ENCODE measurements around the gene FBXO44. TPM values are rescaled to one million over a fixed set of nuclear protein-coding genes. Genes with fewer than 3 reads are reported as not detected.
"Not testable (repeated sequence)": the region's sequence is repeated elsewhere in the genome, so short reads cannot be mapped to it uniquely, and the experiment has no call there.

Gene FBXO44, protein sequence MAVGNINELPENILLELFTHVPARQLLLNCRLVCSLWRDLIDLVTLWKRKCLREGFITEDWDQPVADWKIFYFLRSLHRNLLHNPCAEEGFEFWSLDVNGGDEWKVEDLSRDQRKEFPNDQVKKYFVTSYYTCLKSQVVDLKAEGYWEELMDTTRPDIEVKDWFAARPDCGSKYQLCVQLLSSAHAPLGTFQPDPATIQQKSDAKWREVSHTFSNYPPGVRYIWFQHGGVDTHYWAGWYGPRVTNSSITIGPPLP
- 9.3 TPM for total RNA-seq

DNA sequence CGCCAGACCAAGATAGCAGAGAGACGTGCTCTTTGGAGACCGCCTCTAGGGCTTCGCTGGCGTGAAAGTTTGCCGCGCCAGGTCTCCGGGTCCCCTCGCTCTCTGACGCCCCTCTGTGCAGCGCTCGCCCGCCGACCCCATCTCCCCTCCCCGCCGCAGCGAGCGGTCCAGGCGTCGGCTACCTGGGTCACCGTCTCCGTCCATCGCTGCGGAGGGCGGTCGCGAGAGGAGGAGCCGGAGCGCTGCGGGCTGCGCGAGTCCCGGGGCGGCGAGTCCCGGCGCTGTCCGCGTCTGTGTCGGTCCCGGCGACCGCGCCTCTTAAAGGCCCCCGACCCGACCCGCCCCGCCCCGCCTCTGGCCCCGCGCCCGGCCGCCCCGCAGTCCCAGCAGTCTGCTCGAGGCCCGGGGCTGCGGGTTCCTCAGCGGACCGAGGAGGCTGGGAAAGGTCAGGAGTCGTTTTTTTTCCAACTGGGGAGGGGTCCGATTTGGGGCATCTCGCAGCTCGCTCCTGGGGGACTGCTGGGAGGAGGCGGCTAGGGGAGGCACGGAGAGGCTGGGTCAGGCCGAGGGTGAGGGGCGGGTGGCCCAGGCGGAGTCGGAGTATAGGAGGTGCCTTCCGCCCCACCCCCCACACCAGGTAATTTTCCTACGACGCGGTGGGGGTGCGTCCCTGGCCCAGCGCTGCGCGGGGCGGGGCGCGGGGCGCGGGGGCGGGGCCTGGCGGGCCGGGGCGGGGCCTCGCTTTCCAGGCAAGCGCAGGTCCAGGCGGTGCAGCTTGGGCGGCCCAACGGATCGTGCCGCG lies at the start of gene FBXO44, which contains the start of gene FBXO2:
FBXO44 (plus strand) TSS at position 741 of the 802 bp plus-strand sequence. CDS start 959 bp downstream, outside the sequence.
FBXO2 (minus strand) TSS at position 293 of the 802 bp plus-strand sequence; CDS start at position 204, 89 bp downstream.
- DNase-seq, result no peak

DNA sequence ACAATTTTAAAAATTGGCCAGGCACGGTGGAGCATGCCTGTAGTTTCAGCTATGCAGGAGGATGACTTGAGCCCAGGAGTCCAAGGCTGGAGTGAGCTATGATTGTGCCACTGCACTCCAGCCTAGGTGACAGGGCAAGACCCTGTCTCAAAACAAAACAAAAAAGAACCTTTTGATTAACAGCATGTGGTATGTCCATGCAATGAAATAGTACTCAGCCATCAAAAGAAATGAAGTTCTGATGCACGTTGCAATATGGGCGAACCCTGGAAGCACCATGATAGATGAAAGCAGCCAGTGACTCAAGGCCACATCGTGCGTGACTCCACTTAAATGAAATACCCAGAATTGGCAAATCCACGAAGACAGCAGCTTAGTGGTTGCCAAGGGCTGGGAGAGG lies 47.9 kb upstream of the FBXO44 start:
- no peak for DNase-seq

DNA sequence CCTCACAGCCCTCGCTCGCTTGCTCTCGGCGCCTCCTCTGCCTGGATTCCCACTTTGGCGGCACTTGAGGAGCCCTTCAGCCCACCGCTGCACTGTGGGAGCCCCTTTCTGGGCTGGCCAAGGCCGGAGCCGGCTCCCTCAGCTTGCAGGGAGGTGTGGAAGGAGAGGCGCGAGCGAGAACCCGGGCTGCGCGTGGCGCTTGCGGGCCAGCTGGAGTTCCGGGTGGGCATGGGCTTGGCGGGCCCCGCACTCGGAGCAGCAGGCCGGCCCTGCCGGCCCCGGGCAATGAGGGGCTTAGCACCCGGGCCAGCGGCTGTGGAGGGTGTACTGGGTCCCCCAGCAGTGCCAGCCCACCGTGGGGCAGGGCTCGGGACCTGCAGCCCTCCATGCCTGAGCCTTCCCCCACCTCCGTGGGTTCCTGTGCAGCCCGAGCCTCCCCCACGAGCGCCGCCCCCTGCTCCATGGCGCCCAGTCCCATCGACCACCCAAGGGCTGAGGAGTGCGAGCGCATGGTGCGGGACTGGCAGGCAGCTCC lies 46.0 kb upstream of the FBXO44 start:
- not testable (repeated sequence) for DNase-seq

DNA sequence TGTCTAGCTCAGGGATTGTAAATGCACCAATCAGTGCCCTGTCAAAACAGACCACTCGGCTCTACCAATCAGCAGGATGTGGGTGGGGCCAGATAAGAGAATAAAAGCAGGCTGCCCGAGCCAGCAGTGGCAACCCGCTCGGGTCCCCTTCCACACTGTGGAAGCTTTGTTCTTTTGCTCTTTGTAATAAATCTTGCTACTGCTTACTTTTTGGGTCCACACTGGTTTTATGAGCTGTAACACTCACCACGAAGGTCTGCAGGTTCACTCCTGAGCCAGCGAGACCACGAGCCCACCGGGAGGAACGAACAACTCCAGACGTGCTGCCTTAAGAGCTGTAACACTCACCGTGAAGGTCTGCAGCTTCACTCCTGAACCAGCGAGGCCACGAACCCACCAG lies 45.3 kb upstream of the FBXO44 start:
- DNase-seq, result not testable (repeated sequence)

DNA sequence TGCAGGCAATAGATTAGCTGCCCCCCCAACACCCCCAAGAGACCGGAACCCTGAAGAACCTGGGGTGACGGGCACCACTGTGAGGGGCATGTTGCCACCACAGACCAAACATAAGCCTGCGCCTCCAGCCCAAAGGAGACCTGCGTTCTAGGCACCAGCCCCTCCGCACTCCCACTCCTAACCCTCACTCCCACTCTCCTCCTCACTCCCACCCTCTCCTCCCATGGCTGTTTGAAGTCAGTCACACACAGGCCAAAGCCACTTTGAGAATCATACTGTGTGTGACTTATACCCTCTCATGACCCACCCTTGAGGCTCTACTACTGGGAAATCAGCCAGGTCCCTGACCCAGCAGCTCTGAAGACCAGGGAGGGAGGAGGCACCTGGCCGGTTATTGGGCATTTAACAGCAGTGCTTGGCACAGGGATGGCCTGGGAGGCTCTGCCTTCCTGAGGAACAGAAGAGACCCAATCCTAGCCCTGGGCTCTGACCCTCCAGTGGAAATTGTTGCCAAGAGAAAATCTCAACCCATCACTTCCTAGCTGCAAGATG lies 44.0 kb upstream of the FBXO44 start:
- no peak for DNase-seq

DNA sequence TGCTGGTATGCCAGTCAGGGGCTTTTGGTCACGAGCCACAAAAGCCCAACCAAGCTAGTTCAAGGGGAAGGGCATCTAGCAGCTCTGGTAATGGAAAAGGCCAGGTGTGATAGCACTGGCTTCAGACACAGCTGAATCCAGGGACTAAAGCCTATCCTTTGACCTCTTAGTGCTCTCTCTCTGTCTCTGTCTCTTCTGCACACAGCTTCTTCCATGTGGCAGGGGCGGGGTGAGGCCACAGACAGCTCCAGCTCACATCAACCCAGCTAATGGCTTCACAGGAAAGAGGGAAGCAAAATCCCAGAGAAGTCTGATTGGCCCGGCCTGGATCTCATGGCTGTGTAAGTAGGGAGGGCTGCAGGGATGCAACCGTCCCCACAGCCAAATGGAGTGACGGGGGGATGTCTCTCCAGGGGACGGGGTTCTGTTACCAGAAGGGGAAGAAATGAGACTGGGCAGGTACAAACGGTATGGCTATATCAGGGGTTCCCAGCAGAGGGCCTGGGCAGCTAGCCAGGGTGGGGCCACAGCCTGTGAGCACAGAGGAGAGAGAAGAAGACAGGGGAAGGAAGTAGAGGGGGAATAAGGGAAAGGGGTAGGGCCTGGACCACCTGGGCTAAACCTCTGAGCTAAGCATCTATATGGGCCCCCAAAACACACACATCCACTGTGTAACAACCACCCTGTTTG lies 42.9 kb upstream of the FBXO44 start:
- DNase-seq, result no peak

DNA sequence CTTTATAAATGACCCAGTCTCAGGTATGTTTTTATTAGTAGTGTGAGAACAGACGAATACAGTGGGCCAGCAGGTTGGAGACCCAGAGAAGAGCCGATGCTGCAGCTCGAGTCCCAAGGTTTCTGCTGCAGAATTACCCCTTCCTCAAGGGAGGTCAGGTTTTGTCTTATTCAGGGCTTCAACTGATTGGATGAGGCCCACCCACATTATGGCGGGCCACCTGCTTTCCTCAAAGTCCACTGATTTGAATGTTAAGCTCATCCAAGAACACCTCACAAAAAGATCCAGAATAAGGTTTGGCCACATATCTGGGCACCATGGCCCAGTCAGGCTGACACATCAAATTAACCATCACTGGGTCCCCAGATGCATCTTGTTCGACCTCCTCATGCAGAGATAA lies 41.3 kb upstream of the FBXO44 start:
- no peak for DNase-seq

DNA sequence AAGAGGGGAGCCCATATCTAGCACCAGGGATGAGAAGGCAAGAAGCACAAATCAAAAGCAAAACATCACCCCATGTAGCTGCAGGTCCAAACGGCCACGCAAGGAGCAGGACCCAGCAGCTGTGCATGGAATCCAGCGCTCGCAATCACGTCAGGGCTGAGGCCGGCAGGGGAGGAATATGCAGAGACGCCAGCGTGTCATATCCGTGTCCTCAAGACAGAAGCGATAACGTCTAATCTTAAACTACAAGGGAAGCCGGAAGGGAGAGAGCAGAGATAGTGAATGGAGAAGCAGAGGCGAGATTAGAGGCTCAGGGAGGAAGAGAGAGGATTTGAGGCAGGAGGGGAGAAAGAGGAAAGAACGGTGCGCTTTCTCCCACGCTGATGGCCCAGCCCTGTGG lies 39.6 kb upstream of the FBXO44 start:
- no peak for DNase-seq

DNA sequence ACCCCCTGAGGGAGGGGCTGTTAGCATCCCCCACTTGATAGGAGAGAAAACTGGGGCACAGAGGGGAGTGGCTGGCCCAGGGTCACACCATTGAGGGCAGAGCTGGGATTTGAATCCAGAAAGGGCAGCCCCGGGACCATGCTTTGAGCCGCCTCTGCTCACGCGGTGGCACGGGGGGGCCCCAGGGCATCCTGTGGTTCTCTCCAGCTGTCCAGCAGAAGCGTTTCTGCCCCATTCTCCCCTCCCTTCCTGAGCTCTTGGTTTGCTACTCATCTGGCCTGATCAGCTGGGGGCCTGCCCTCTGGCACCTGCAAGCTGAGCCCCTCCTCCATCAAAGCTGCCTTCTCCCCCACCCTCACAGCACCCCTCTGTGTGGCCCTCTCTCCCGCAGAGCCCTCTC lies 37.9 kb upstream of the FBXO44 start:
- no peak for DNase-seq

DNA sequence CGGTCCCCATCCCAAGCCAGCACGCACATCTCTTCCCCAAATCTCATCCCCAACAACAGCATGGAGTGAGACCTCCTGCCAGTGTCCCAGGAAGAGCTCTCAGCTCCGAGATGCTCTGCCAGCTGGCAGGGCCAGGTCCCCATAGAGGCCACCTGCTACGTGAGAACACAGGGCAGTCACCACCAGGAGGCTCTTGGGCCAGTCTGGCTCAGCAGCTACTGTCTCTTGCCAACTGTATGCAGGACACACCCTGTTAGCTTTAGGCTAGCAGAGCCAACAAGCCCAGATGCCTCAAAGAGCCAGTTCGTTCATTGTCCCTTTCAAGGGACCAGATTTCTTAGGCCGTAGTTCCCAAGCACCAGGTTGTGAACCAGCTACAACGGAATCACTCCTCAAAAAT lies 37.4 kb upstream of the FBXO44 start:
- DNase-seq, result no peak

DNA sequence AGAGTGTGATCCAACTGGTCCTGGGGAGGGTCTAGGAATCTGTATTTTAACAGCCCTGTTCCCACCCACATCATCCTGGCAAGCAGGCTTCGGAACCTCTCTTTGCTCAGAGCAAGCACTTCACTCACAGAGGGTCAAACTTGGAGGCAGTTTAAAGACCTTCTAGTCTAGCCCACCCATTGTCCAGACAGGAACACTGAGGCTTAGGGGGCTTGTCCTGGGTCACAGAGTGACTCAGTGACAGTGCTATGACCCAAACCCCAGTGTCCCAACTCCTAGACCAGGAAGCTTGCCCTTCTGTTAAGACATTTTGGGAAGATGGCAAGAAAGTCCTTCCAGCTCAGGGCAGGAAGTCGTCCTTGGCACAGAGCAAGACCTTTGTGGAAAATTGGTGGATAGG lies 36.9 kb upstream of the FBXO44 start:
- DNase-seq, result no peak

DNA sequence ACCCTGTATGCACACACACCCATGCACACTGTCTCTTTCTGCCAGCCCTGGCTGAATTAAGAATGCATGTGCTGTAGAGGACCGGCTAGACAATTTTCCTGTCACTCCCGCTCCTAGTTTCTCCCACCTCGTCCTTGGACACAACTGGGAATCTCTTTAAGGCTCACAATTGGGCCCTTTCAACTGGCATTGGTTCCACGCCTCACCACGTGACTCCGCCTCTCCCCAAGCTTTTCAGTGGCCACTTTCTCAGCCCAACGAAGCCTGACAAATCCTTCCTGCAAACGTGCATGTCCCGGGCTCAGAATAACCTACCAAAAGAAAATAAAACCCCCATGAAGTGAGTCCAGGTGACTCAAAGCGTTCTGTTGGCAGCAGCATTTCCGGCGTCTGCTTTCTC lies 34.3 kb upstream of the FBXO44 start:
- no peak for DNase-seq

DNA sequence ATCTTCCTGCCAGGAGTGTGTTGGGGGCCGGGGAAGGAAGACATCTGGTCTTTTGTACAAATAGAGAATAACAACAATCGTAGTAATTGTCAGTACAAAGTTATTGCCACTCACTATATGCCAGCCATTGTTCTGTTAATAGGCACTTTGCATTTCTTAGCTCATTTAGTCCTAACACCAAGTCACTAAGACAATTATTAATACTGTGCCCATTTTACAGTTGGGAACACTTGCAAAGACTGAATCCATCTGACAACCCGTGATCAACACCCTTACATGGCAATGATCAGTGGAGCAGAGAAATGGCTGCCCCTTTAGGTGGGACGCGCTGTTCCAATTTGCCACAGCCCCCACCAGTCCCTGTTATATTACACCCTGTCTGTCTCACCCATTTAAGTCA lies 33.8 kb upstream of the FBXO44 start:
- no peak for DNase-seq

DNA sequence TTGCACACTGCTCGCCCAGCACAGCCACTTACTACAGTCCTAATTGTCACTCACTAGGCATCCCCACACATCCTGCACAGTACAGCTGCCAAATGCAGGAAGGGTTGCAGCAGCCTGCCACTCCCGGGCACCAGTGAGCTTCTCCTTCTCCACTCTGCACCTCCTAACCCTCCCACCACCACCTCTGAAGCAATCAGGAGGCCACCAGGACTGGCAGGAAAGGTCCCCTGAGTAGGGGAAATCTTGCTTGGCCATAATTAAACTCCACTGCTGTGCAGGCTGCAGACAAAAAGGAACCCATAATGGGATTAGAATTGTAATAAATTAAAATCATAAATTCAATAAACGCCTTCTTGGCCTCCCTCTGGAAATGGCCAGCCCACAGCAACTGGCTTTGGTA lies 32.3 kb upstream of the FBXO44 start:
- DNase-seq, result no peak

DNA sequence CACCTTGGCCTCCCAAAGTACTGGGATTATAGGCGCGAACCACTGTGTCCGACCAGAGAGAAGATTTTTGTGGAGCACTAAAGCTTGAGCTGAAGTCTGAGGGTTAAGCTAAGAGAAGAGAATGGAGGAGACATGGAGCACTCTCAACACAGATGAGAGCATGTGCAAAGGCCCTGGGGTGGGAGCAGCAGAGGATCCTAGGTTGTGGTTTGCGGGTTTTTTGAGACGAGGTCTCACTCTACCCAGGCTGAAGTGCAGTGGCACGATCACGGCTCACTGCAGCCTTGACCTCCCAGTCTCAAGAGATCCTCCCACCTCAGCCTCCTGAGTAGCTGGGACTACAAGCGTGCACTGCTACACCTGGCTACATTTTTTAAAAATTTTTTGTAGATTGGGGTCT lies 31.0 kb upstream of the FBXO44 start:
- no peak for DNase-seq

DNA sequence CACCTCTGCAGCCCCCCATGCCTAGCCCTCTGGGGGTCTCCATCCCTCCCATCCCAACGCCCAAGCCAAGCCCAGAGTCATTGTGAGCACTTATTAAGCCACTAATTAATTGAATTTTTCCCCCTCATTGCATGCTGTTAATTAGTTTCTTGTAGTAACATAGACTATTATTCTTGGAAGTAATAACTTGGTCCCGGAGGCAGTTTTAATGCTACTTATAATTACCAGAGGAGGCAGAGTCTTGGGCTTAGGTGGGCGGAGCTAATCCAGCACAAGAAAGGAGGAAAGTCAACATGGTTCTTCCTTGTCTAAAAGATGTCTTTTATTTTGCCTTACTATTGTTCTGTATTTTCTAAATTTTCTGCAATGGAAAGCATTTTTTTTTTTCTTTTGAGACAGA lies 28.1 kb upstream of the FBXO44 start:
- no peak for DNase-seq

DNA sequence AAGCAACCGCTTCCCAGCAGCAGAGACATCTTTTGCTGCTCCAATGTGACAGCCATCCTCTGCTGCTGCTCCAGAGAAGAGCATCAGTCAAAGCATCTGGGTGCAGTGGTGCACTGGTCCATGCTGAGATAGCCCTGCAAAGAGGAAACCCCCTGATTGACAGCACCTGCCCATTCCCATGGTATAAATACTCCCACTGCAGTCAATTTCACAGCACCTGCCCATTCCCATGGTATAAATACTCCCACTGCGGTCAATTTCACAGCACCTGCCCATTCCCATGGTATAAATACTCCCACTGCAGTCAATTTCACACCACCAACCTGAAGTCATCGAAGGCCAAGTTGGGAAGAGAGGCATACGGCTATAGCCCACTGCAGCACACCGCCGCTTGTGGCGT lies 25.9 kb upstream of the FBXO44 start:
- DNase-seq, result no peak

DNA sequence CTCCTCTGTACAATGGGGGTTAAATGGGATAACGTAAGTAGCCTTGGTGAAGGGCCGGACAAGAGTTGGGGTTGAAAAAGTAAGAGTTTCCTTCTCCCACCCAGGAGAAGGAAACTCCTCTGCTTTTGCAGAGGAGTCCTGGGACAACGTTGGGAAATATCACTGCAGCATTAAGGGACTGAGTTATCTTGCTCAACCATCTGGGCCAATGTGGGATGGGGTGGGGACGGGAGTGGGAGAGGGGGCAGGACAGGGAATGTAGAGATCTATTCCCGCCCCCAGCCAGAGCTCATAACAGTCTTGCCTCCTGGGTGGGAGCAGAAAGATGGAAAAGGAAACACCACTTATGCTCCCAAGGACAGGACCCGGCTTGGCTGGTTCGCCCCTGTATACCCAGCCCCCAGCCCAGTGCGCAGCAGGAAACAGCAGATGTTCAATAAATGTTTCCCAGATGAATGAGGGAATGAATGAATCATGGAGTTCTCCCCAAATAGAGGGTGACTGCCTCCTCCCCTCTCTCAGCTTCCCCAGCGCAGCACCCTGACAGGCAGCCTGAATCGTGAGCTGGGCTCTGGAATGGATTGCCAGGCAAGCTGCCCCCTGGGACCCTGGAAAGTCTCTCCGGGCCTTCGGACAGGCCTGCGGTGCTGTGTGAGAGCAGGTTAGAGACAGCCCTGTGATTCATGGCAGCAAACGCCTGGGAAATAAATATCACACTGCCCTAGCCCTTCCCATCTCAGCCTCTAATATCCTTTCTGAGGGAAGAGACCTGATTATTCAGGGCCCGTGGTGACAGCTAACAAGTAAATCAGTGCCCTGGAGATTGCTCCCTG lies 25.3 kb upstream of the FBXO44 start:
- peak; percentile 55 for DNase-seq

DNA sequence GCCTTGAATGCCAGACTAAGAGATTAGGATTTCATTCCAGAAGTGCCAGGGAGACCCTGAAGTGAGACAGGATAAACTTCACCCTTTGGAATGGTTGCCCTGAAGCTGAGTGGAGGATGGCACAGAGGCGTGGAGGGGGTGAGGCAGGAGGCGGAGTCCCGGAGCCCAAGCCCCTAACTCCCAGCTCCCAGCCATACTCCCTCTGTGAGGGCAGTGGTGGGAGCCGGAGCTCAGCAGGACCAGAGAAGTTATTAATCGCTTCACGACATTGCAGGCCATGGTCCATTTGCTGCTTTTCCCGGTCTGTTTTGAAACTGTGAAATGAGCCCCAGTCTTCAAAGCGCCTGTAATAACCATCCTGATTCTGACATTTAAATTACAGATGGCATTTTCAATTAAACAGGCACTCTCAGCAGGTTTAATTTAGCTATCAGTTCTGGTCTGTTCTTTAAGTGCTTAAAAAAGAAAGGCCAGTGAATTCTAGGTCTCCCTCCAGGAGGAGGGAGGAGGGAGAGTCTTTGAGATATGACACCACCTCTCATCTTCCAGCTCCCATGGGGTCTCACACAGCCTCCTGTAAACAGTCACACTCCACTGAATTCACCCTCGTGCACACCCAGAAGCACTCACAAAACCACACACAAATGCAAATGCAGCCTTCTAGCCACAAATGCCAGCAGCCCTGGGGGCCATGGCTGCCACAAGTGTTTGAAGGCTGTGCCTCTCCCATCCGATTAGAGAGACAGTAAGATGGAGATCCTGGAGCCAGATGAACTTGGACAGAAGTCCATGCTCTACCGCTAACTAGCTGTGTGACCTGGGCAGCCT lies 20.1 kb upstream of the FBXO44 start:
- DNase-seq, result no peak

DNA sequence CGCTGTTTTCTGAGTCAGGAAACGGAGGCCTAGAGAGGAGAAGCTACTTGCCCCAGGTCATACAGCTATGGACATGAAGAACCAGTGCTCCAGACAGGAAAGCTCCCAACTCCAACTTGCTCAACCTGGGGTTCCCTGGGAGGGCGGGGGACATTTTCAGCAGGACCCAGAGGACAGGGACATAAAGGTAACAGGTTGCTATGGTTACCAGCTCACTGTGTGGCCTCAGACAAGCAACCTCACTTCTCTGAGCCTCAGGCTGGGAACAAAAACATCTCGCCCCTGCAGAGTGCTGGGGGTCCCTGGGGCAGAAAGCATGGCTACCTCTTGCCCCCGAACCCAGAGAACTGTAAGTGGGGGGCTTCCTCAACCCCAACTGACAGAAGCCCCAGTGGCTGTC lies 16.6 kb upstream of the FBXO44 start:
- no peak for DNase-seq

DNA sequence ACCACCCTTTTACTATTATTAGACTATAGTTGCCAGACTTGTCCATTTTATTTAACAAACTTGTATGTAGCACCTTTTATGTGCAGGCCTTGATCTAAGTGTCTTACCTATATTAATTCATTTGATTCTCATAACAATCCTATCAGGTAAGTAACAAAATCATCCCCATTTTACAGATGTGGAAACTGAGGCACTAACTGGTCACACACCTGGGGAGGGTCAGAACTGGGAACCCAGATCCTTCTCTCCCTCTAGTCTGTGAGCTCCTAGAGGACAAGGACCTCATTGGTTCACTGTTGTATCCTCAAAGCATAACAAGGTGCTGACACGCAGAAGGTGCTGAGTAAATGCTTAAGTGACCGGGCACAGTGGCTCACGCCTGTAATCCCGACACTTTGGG lies 15.3 kb upstream of the FBXO44 start:
- DNase-seq, result no peak
